A204.1 (cell line): Measurements from ENCODE around the gene MYO5B.

Experiments
- FAIRE-seq: peaks from 2 replicates; lab custom pipeline; 2012; peaks lifted over from hg19 to GRCh38; lab: Jason Lieb, UNC

The MYO5B gene

DNA sequence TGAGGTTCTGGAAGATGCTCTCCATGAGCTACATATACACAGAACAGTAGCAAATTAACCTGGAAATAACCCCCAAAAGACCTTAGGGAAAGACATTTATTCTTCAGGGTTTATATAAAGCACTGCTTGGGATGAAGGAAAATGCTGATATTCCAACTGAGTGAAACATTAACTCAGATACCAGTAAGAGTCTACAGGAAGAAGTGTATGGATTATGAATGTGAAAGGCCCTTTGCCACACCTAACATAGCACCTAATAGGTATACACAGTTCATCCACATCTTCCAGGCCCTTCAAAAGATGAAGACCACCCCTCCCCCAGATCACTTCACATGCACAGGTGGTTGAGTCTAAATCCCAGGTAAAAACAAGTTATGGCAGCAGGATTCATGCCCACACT, 50.4 kb downstream of the MYO5B start:
- no peak for FAIRE-seq

DNA sequence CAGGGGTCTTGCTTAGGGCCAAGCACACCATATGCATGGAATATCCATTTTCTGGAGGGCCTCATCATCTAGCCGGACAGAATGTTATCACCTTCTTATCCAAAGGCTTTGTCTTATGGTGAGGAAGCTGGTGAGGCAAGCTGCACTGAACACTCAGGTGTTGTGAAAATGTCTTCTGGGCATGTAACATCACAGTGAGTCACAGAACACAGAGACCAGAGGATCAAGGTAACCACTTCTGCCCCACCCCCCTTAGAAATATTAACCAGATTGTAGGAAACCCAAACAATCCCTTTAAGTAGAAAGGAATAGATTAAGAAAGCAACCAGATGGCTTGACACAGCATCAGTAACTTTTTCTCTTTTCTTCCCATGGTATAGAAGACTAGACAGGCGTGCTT, 51.1 kb downstream of the MYO5B start:
- no peak for FAIRE-seq

DNA sequence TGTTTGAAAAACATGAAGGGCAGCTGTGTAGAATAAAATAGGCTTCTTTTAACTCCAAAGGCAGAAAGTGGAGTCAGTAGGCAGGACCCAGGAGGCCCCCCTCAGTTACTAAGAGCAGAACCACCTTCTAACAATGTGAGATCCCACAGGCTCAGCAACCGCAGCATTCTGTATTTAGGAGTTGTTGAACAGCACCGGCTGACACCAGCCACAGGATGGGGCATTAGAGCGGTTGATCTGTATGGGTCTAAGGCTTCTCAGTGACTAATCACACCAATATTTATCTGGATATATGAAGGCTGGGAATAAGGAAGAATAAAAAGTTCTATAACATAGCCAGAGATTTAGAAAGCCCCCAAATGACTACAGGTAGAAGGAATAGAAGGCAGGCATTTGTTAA, 51.7 kb downstream of the MYO5B start:
- FAIRE-seq: no peak

DNA sequence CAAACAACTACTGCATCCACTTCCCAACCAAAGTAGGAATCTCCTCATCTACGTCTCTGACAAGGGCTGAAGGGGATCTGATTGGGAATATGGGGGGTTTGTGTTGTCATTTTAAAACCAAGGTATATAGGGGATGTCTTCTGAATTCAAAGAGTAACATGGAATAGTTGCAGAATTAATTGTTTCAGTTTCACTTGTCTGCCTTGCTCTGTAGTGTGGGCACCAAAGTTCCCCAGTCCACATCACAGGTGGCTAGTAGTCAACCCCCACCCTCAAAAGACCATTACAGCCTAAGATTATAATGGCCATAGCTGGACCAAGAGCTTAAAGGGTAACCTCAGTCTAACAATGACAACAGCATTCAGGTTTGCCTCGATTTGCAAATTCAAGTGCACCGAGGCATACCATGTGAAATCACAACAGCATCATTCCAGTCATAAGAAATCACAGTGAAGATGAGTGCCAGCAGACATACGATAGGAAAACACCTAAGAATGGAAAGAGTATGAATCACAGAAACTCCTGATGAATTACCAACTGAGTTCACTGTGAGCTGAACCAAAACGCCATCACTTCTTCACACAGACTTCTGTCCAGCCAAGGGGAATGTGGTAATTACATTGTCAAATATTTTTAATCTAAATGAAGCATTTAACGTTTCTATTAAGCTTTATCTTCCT, 52.4 kb downstream of the MYO5B start:
- no peak for FAIRE-seq

DNA sequence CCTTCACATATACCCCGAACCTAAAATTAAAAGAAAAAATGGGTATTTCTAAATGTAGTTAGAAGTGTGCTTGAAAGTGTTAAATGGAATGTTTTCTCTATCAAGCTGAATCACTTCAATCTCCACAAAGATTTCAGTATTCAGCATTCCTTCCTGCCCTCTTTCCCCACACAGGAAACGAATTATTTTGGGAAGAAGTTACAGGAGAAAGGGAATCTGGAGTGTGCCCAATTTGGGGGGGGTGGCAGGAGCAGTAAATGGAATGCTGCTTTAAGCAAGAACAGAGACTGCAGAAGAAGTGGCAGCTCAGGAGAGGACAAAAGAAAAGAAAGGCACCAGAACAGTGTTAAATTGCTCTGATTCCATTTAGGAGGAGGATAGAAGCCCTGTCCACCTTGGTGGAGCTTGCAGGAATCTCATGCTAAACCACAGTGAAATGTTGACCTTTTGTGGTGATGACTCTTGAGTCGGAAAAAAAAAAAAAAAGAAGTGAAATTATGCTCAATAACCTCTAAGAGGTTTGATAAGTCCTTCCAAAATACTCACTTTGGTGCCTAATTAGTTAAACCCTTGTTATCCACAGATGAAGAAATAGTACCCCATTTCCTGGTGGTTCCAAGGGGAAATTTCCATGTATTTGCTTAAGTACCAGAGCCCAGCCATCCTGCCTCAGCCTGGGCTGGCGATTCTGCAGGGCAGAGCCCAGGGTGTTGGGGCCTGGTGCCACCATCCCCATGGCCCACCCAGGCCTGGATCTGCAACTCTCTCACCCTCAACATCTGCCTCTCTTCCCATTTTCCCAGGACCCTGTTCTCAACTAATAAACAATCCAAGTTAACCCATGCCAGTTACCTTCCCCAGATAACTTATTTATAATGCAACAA, 56.5 kb downstream of the MYO5B start:
- FAIRE-seq: no peak

DNA sequence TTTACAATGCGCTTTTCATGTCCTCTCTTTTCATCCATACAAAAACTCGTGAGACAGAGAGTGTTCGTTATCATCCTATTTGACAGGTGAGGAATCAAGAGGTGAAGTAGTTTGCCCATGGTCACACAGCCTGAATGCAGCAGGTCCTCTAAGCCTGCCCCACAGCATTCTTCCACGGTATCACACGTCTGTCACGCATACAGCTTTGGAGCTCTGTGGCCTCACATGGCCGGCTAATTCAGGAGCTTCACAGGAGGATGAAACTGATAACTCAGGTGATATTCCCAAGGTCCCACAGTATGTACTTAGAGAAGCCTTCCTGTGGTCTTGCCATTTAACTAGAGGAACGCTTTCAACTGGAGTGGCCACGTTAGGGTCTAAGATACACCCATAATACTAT, 59.0 kb downstream of the MYO5B start:
- no peak for FAIRE-seq

DNA sequence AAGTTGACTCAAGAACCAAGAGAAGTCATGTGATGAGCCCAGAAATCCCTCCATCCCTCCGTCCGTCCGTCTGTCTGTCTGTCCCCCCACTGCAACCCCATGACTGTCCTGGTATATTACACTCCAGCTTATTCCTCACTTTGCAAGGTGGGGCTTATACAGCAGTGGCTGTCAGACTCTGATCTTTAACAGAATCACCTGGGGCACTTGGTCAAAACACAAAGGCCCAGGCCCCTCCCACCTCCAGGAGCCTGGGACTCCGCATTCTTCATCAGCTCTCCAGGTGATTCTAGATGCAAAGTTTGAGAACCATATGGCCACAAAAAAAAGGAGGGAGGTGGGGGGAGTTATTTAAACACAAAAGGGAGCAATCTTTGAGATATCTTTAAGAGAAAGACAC, 61.4 kb downstream of the MYO5B start:
- no peak for FAIRE-seq

DNA sequence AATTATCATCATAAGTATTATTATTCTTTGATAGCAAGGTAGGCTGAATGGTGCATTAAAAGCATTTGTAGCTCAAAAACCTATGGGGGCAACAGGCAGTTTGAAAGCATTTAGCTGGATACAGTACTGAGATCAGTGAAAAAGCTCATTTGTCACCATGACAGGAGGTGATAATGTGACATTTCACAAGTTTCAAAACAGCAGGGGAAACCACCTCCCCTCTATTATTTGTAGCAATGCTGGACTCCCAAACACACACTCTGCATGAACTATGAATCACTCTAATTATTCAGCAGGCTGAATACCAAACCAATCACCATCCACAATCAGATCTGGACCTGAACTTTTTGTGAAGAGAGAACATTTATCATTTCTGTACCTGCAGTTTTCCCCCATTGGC, 63.4 kb downstream of the MYO5B start:
- no peak for FAIRE-seq

DNA sequence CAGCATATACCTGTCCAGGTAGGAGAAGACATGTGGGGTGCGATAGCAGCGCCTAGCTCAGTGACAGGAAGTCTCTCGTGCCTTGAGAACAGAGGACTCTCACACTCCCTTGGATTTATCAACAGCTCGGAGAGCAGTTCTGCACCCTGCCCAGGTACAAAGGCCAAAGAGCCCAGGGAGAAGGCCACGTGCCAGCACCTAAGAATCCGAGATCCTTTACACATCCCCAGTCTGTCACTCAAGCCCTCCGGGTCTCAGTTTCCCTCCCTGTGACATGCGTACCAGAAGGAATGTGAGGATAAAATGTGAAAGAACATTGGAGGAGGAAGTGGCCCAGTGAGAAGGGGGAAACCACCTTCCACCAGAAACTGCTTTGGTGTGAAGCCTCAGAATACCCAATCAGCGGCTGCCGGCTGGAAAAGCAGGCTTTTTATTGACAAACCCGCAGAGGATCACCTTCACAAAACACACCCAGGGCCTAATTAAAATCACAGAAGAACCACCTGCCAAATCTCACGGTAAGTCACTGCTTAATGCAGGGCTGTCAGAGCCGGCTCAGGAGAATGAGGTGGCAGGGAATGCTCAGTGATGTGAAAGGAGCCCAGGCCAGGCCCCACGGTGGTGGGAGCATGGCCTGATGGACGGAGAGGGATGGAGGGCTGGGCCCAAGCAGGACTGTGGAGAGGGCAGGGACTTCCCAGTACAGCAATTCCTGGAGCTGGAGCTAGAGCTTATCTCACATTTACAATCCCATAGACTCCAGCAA, 66.3 kb downstream of the MYO5B start:
- FAIRE-seq: no peak

DNA sequence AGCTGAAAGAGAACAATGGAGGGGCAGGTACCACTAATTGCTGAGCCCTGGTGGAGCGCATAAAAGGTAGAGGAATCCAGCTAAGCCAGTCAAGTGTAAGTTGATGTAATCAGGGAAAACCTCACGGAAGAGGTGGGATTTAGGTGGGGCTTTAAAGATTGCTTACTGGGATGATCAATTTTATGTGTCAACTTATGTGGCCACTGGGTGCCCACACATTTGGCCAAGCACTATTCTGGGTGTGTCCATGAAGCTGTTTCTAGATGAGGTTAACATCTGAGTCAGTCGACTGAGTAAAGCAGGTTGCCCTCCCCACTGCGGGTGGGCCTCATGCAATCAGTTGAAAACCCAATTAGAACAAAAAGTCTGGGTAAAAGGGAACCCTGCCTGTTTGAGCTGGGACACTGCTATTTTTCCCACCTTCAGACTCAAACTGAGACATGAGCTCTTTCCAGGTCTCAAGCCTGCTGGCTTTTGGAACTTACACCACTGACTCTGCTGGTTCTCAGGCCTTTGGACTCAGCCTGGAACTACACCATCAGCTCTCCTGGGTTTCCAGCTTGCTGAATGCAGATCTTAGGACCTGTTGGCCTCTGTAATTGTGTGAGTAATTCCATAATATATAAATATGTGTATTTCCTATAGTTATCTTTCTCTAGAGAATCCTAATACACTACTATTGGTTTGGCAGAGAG, 67.3 kb downstream of the MYO5B start:
- FAIRE-seq: no peak

DNA sequence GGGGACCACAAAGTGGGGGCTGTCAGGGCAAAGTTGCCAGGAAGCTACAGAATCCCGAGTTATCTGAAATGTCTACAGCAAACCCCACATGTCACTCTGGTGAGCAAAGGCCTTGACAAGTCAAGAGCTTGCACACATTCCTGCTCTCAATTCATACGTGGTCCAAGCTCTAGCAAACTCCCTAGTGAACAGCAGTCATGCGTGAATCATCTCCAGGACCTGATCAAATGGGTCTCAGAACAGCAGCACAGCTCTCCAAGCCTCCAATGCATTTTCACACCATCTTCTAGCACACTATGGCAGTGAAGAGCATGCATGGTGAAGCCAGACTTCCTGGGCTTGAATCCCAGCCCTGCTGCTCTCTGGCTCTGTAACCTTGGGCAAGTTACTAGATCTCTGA, 68.5 kb downstream of the MYO5B start:
- FAIRE-seq: no peak

DNA sequence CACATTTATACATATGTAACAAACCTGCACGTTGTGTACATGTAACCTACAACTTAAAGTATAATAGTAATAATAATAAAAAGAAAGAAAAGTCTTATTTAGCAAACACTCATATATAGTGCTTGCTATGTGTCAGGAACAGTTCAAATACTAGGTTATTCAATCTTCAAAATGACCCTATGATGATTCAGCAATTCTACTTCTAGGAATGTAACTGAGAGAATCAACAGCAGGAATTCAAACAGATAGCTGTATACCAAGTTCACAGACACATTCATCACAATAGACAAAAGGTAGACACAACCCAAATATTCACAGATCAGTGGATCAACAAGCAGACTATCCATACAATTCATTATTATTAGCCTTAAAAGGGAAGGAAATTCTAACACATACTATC, 69.5 kb downstream of the MYO5B start:
- no peak for FAIRE-seq

DNA sequence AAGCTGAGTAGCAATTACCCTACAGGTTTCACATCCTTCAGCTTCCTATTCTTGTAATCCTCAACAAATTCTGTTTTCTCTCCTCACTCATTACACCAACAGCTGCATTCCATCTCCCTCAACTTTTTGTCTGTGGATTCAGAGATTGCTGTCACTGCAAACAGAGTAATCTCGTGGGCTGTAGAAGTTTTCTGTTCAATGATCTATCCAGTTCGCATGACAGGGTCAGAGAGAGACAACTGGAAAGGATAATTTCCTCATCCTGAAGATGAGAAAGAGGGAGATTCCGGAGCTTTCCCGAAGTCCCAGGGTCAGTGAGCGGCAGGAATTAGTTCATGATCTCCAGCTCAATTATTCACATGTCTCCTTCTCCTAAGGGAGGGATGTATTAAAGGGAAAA, 75.7 kb downstream of the MYO5B start:
- no peak for FAIRE-seq

DNA sequence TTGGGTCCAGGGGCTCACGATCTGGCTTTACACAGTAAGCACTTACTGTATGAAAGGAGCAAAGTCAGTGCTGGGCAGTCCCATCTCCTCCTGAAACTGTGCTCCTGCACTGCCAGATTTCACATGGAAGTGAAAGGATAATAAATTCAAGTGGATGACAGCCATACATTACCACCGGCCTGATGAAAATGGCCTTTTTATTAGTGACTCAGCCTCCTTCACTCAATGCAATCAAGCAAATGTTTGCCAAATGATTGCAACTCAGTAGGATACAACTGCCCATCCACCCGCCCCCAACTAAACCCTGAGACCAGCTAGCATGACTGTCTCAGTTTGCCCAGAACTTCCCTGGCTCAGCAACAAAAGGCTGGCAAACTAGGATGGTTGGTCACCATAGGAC, 77.1 kb downstream of the MYO5B start:
- no peak for FAIRE-seq

DNA sequence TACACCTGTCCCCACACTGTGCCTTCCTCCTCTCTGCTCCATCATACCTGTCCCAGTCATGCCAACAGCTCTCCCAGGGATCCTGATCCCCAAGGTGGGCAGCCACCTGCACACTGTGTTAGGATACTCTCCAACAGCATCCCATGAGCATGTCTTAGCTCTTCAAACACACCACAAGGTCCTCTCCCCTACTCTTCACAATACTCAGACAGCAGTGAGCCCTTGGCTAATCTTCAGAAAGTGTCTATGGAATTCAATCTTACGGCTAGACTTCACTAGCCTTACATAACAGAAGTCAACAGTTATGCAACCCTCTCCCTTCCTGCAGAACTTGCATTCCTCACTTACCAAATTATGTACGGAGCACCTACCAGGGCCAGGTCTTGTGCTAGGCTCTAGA, 79.9 kb downstream of the MYO5B start:
- no peak for FAIRE-seq

DNA sequence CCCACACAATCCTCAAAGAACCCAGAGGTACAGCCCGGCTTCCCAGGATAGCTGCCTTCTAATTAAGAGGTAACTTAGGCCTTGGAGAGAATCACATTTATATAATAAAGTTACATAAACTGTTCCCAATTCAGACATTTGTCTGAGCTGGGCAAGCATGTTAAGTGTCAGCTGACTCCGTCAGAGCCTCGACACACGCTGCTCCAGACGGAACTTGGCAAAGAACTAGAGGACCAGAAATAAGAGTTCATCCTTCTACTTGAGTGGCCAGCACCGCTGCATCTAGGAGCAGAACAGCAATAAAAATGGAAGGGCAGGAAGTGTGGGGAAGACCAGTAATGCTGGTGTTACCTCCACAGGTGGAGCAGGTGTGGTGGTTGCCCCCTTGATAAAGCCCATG, 80.5 kb downstream of the MYO5B start:
- FAIRE-seq: no peak

DNA sequence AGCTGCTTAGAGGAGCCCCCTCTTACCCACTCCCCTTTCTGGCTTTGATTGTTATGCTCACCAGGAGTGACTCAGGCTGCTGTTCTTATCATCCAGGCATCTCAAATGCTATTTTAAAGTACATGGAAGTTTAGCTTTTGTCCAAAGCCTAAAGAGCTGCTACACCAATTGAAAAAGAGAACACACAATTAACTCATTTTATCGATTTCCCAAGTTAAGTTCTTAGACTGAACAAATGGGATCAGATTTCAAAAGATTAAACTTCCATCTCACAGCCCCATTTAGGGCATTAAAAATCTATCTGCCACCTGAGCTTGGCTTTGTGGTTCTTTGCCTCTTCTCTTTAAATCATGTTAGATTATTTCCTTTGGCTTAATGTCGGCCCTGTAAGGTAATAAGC, 81.2 kb downstream of the MYO5B start:
- FAIRE-seq: no peak

DNA sequence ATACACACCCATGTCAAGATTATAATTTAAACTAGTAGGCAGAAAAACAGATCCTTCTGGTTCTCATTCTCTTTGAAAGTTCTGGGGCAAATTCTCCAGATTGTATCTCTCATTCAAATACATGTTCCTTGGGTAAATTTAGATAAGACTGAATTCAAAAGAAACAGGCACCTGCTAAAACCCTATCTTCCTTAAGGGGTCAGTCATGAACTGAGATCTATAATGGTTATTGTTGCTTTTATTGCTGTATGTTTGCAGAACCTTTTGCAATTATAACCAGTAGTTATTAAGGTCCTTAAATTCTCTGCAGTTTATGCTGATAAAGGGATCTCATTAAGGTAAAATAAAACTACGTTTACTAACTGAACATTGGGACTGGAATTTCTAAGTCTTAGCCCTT, 83.5 kb downstream of the MYO5B start:
- FAIRE-seq: no peak

DNA sequence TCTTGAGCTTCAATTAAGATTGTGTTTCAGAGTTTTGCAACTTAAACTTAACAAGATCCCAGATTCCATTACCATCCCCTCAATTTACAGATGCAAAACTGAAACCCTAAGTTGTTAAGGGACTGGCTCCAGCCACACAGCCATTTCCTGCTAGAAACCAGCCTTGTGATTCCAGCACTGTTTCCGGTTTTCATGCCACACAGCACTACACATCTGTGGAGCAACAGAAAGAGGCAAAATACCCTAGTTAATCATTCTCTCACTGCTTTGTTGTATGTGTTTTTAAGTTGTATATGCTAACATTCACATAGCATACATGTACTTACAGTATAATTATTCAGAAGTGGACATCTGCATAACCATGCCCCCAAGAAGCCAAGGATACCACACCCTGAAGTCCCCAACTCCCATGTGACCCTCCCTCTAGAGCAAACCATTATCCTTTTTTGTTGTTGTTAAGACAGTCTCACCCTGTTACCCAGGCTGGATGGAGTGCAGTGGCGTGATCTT, 87.4 kb downstream of the MYO5B start:
- no peak for FAIRE-seq

DNA sequence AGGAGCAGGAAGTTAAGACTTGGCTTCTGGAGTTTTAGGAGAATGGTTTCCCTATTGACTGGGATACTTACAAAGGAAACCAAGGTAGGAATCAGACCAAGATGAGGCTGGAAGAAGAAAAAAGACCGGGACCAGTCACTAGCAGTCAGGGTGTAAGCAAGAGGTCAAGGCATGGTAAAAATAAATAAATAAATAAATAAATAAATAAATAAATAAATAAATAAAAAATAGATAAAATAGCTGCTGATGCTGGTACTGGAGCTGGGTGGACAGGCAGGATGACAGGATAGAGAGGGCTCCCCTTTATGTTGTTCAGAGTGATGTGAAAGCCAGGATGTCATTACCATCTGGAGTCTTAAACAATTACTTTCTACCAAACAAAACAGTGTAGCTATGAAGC, 89.9 kb downstream of the MYO5B start:
- FAIRE-seq: no peak

DNA sequence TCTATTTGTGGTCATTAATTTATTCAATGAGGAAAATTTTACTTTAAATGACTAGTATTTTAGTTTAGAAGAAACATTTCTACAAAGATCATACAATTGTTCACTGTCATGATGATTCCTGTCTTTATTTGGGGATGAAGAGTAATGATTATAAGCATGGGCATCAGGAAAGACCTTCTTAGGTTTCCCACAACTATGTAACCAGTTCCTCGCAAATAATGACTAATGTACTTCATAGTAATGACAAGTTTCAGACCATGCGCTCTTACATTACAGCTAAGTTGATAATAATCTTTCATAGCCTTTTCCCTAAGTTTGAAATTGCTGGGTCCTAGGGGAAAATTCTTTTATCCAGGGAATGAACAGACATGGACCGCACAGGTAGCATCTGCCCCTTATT, 90.5 kb downstream of the MYO5B start:
- no peak for FAIRE-seq

DNA sequence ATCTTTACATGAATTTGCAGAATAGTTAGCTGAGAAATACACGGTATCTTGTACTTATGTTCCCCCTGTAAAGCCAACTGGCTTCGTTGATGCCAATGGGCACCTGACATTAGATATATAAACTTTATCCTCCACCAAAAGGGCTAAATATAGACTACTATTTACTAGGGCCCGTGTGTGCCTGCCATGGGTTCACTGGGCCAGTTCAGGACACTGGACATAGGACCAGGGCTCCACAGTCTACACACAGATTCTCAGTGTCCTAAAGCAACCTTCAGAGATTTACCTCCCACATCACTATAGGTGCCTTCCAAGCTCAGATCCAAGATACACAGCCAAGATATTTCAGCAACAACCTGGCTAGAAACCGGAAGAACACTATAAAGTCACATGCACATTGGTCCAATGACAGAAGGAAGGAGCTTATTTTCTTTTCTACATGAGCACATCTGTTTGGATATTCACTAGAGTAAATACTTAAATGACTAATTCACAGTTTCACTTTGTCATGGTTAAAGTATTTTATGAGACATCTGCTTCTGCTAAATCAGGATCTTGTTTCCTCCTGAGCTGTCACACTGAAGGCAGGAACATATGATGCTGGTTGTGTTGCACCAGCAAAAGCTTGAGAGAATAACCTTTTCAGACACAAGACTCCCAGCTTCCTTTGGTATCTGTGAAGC, 95.1 kb downstream of the MYO5B start:
- no peak for FAIRE-seq
